HG03342 (cell line): ENCODE results near the gene ADD2.

Experiments used
- ATAC-seq: cut with Tn5 transposase; IDR thresholded peaks from one replicate; pipeline ENCODE4 v1.9.1; 2021; ENCODE audit warnings: mild to moderate bottlenecking, moderate library complexity; ENCODE audit not compliant: unreplicated experiment

Gene ADD2

DNA sequence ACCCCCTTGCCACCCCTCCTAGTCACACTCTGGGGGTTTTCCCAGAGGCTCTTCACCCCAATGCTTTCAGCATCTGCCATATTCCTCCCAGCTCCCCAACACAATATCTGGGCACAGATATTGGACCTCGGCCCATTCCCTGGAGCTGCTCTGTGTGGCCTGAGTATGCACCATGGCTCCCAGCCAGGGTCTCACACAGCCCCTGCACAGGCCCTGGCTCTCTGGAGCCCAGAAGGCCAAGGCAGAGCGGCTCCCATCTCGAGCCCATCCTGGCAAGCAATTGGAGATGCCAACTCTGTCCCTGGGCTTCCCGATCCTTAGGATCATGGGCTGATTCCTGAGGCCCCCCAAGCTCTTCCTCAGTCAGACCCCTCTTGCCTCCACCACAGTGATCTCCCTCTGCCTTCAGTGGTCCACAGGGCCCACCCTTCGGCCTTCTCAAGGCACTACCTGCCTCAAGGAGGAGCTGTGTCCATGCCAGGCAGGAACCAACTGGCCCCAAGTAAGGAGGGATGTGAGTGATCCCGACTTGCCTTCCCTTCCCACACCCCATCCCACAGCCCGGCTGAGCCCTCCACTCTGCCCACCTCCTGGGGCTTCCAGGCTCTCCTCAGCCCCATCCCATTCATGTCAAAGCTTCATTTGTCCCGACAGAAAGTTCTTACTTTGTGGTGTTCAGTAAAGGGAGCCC is 62.7 kb downstream of the ADD2 start:
- ATAC-seq, result no peak

DNA sequence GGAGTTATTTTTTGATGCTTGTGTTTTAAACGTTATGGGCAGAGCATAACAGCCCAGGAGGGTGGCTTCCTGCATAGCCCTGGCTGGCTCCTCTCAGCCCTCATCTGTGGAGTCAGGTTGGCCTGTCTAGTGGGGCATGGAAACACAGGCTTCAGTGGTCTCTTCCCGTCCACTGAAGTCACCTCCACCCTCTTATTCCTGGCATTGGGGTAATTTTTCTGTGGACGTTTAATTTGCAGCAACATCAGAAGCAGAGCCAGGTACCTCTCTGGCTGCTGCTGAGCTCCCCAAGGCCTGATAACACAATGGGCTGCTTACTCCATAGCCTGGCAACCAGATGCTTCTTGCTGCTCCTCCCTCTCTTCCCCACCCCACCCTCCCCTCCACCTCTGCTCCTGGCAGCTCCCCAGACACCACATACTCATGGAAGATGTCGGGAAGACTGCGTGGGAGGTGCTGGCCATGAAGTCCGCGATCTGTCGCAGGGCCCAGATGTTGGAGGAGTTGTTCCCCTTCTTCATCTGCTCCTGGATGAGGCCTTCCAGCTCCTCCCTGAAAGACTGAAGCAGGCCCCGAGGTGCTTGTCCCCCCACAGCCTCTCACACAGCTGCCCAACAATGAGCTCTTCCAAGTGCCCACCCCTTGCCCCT is 64.0 kb downstream of the ADD2 start:
- no peak for ATAC-seq

DNA sequence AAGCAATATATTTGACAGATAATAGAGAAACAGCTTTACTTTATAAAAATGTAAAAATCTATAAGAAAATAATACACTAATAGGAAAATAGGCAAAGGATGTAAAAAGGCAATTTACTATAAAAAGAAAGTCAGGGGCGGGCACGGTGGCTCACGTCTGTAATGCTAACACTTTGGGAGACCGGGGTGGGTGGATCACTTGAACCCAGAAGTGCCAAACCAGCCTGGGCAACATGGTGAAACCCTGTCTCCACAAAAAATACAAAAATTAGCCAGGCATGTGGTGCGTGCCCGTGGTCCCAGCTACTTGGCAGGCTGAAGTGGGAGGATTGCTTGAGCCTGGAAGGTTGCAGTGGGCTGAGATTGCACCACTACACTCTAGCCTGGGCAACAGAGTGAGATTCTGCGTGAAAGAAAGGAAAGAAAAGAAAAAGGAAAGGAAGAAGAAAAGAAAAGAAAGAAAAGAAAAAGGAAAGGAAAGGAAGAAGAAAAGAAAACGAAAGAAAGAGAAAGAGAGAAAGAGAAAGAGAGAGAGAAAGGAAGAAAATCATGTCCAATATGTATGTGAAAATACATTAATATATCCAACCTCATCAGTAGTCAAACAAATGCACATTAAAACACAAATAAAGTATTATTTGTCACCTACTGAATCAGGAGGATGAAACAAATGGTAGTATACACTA is 65.1 kb downstream of the ADD2 start:
- no peak for ATAC-seq

DNA sequence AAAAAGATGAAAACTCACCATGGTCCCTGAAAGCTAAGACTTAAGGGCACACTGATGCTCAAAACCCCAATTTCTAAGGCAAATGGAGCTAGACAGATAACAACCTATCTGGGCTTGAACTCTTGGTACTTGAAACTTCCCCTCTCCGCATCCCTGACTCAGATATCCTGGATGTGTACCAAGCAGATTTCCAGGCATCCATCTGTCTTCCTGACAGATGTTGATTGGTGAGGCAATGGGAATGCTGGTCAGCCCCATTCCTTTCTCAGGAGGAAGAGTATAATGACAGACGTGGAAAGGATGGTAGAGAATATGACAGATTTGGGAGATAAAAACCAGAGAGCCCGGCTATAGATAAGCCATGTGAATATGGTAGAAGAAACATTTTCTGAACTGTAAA is 69.2 kb downstream of the ADD2 start:
- no peak for ATAC-seq

DNA sequence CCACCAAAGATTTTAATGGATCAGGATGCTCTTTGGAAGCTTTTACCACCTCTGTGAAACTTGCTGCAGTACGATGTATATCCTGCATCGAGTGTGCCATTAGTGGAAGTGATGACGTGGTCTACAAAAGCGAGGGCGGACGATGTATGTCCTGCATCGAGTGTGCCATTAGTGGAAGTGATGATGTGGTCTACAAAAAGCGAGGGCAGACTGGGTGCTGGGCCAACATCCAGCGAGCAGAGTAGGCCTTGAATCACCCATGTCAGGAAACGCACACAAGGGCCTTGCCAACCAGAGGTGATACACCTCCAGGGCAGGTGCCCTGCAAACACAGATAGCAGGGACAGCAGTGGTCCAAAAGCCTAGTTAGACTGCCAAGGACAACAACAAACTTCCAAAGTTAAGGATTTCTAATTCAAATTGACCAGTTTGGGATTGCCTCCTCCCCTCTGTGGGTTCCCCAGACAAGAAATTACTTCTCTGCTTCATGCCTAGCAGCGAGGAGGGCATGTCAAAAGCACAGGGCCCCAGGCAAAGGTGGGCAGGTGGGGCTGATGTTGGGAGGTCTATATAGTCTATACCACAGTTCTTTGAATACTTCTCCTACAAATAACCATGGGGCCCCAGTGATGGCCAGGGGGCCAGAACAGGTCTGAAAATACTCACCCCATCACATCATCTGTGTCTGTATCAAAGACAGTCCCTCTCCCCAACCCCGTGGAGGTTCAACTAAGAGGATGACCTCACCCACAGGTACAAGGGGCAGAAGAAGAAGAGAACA is 70.2 kb downstream of the ADD2 start:
- no peak for ATAC-seq

DNA sequence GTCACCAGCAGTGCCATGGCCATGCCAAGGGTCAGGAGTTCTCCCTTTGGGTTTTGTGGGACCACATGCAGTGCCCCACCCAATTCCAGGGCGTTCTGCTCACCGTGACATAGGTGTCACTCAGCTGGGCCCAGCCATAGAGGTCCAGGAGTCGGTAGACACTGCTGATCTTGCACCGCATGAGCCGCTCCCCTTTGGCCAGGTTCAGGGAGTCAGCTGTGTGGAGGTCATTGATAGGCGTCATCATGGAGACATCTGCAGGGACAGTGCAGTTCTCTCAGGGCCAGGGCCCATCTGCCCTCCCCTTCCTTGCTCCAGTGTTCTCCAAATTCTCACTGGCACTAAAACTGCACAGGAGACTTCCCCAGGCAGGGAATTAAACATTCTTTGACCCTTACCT is 71.9 kb downstream of the ADD2 start:
- no peak for ATAC-seq

DNA sequence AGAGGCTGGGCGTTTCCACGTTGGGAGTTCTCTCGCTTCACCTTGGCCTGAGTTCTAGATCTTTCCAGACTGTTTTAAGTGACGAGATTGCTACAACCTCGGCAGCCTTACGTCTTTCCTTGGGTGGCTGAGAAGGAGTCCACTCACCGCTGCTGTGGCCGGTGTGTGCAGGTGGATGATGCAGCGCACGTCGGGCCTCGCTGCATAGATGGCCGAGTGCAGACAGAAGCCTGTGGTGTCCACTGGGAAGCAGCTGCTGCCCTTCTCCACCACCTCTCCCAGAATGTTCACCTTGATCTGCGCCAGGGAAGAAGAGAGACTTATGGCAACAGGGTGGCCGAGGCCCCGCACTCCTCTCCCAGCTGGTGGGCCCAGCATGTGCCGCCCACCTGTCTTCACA is 75.7 kb downstream of the ADD2 start:
- no peak for ATAC-seq

DNA sequence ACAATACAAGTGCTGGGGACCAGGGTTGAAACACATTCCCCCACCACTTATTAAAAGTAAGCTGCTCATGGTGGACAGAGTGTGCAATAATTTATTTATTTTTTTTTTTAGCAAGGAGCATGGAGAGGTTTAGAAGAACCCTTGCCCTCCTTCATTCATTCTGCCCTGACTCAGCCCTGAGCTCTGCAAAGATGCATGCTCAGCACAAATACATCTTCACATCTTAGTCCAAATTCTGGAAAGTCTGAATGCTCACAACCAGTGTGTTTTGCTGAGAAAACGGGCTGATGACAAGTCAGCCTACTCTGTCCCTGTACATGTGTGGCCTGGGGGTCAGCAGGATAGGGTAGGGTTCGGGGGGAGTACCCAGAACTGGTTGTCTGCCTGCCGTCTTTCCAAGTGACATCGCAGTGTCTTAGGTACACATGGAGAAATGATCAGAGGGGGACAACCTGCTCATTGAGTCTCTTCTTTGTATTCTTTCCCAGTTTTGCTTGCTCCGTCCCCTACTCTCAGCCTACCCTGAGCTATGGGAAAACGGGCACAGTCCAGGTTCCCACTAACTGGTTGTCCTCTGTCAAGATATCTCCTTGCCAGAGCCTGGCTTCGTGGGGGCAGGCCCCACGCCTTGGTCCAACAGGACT is 76.4 kb downstream of the ADD2 start:
- ATAC-seq, result no peak

DNA sequence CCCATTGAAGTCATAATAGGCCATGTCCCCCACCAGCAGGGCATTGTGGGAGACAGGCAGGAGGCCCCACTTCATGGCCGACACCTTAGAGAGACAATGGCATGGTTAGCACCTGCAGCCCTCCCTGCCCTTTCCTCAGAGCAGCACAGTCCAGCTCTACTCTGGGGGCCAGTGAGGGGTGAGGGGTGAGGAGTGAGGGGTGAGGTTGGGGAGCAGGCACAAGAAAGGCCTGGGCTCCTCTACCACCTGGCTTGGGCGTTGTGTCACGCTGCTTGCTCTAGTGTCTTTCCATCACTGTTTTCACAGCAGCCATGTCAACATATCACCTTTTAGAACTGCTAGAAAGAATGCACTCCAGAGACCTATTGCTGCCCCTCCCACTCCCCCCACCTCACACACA is 77.2 kb downstream of the ADD2 start:
- no peak for ATAC-seq

DNA sequence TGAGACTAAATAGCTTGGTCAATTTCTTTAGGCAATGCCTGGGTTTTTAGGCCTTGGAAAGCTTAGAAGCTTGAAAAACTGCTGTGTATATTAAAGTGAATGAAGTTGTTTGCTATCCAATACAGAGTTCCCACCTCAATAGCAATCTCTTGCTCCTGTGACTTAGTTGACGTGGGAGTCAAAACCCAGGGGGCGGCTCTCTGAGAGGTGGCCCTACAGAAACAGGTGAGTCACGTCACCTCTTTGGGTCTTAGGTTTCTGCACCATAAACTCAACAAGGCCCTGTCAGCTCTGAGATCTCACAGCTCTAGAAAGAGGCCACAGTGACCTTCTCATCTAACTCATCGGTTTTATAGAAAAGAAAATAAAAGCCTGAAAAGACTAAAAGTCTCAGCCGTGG is 79.6 kb downstream of the ADD2 start:
- ATAC-seq, result no peak

DNA sequence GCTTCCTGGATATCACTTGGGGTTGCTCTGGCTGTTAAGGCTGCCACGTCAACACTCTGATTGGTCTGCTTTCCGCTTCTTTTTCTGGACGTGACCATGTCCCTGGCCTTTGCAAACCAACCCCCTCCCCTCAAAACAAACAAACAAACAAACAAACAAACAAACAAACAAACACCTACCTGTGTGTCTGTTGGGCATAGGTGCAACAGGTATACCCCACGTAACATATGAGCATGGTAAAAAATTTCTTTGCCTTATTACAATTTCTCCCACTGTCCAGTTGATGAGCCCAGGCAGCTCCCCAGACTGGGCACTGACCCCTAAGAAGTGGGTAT is 80.6 kb downstream of the ADD2 start:
- no peak for ATAC-seq

DNA sequence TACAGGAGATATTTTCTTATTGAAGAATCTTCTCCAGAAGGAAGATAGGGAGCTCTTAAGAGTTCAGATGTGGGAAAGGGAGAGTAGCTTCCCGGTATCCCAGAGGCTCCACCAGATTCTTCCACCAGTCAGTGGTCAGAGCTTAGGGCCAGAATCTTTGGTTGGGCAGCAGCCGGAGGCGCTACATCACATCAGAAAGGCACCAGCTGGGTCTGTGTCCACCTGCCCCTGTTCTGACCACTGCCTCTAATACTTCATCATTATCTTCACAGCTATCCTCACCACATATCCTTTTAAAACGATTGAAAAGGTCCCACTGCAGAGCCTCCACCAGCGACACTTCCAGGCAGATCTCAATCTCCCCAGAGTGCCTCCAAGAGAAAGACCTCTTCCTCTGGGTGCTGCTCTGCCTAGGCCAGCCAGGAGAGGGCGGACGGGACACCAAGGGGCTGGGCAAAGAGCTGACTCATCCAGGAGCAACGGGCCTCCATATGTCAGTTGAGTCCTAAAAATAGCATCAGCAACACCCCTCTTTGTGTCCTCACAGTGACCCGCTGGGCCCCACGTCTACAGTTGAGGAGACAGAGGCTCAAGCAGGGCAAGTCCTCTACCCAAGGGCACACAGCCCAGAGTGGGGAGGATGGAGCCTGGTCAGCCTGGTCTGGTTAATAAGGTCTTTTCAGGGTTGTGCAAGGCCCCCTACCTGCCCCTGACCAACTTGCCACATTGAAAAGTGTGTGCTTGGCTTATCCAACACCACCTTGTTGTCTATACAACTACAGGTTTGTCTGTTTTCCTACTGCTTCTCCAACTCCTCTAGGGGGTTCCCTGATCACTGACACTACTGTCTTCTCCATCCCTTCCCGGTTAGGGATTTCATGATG is 81.2 kb downstream of the ADD2 start:
- ATAC-seq, result peak; percentile 56

DNA sequence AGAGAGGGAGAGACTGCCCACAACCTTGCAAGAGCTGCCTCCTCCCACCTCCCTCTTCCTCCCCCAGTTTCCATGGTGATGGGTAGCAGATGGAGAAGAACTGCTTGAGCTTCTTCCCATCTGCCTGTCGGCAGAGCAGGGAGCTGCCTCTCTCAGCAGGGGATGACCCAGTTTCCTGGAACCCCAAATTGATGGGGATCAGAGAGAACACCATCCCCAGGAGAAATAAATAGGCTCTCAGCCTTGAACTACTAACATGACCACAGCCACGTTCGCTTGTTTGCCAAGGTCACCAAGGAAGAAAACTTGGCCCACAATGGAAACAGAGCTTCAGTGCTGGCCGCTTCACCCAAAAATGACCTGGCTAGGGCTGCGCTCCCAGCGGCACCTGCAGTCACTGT is 82.2 kb downstream of the ADD2 start:
- no peak for ATAC-seq

DNA sequence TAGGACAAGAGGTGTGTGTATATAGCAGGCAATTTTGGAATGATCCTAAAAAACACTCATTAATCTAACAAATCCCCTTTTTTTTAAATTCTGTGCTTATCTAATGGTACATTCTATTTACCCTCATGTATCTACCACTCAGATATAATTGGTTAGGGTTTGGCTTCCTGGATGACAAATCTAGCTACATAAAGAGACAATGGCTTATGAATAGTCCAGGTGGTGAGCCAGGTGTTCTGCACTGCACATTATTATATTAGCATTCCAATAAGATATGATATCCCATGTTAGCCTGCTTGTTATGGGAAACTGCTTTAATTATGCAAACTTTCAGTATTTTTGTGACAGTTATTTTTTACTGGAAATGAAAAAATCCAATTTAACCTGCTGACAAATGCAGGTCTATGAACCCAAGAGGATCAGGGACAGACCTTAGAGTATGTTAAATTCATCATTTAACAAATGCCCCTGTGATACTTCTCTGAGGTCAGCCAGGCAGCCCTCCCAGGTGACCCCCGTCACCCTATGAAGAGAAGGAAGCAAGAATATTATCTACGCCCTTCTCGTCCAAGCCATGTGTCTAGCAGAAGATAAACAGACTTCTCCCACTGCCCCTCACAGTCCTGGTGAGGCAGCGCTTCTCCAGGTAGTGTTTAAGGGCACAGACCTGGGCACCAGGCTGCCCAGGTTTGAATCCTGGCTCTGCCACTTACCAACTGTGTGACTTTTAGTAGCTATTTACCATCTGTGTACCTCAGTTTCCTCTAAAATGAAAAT is 83.0 kb downstream of the ADD2 start:
- ATAC-seq, result no peak

DNA sequence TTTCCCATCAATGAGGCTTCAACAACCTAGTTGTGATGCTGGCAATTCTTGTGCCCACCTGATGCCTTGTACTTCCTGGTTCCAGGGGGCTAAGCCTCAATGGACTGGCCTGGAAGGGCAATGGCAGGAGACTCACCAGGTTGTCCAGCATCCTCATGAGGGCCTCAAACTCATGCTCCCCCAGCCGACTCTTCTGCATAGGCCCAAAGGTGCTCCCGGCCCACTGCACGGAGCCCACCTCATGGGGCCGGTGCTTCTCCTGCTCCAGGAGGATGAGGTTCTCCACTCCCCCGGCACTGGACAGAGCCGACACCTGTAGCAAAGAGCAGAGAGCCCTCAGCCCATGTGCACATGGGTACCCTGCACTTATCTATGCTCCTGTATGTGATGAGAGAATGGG is 84.5 kb downstream of the ADD2 start:
- no peak for ATAC-seq

DNA sequence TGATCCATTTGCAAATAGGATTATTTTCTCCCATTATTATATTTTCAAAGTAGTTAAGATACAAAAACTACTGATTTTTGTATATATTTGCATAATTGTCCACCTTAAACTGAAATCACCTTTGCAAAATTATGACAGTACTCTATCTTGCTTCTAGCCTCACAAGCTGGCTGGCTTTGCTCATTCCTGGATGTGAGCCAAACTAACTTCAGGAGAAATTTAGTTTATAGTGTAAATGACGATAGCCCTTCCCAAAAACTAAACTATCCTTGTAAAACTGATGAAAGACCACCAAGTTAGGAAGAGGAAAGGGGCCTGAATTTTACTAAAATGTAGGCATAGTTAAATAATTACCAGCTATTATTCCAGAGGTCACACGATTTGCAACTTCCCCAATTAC is 87.3 kb downstream of the ADD2 start:
- no peak for ATAC-seq

DNA sequence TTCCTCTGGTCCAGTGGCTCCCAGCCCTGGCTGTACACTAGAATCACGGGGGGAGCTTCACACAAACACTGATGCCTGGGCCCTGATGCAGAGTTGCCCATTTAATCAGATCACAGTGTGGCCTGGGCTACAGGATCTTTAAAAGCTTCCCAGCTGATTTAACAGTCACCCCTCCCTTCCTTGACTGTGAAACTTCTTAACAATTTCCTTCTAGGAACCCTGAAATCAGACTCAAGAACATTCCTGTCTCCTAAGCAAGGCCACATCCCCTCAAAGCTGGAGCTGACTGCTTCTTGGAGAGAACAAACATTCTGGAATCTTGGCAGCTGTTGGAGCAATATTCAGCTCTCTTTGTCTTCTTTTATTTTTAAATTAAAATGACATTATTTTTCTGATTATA is 88.7 kb downstream of the ADD2 start:
- no peak for ATAC-seq

DNA sequence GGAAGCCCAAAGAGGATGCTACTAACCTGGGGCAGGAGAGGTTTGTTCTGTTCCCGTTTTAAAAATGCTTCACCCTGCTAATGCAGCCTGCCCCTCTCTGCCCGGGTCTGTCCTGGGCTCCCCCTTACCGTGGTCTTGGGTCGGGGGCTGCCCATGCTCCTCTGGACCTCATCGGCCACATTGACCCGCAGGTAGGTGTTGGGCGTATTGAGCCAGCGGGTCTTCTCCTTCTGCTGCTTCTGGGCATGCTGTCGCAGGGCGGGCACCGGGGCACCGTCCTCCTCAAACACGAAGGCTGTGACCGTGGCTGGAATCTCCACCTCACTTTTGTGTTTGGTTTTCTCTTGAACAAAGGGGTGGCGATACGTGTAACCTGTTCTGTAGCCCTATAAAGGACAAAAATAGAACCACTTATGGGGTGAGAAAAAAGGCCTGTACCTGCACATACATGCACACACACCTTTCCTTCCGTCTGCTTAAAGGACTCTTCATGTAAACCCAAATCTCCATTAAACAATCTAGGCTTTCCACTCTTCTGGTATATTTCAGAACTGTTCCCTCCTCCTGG is 89.3 kb downstream of the ADD2 start:
- ATAC-seq, result no peak
